ENCODE results near the gene TRIM4. TPM values are rescaled to one million over a fixed set of nuclear protein-coding genes. Genes with fewer than 3 reads are reported as not detected.
A peak's percentile ranks its signal among the peaks of the same experiment; 100 is the strongest.

TRIM4 gene
- total RNA-seq, 1 experiment from 2014 or later: 13.0 TPM

GRCh38 chr7:99848420-99849216 lies 70.7 kb downstream of the TRIM4 start:
- DNase-seq (ENCODE audit: low read depth): no peak

DNA sequence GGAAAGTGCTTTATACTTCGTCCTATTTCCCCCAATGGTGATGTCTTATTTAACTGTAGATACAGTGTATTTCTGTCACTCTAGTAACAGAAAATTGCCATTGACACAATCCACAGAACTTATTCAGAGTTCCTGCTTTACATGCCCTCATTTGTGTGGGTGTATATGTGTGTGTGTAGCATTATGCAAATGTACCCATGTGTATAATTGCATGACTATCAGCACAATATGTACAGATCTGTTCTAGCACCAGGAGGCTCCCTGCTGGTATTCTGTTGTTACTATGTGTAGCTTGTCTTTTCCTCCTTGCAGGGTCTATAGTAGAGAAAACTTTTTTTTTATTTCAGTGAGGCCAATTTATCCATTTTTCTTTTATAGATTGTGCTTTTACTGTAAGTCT lies 75.0 kb downstream of the TRIM4 start:
- DNase-seq (ENCODE audit: low read depth): no peak

DNA sequence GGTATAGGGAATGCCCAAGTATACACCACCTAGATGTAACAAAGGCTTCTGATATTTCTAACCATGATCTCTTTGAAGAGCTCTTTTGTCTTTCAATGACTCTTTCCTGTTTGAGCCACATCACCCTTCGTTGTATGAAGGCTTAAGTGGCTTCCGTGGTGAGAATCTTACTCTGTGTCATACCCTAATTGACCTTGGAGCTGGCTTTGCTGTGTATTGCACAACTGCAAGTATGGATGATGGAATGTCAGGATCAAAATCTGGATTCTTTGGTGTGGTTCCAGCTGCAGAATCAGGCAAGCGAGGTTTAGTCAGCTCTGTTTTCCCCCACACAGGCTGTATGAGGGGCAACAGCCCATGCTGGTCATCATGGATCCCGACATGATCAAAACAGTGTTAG lies 75.5 kb downstream of the TRIM4 start:
- peak; percentile 71 for DNase-seq (ENCODE audit: low read depth)

- DNase-seq (ENCODE audit: low read depth): no peak
Observed at GRCh38 chr7:99842926-99843325, 76.4 kb downstream of the TRIM4 start.

Small RNA genes within 50 kb of the gene (small RNA-seq; reads per million reads assigned to genes)
- gene AC011904.1 (not detected), gene CYP3A52P (not detected), gene RF00019 (not detected), gene RF00561 (not detected)

Other genes with a start within 250 kb of the TRIM4 start
- gene CYP3A5, start 239.5 kb downstream of the TRIM4 start, total RNA-seq (2014; rRNA removed; shearing (Covaris generic)): 0.18 and 0.57 TPM in 2 replicates
- 0.32 and 0.50 TPM in 2 replicates for gene CYP3A7, start 184.3 kb downstream of the TRIM4 start, total RNA-seq (2014; rRNA removed; shearing (Covaris generic))
- 0.05 TPM in 1 of 2 replicates, not detected in the other for gene CYP3A4, start 135.3 kb downstream of the TRIM4 start, total RNA-seq (2014; rRNA removed; shearing (Covaris generic))
- not detected in 2 replicates for gene CYP3A43, start 91.5 kb downstream of the TRIM4 start, total RNA-seq (2014; rRNA removed; shearing (Covaris generic))
- not detected in 2 replicates for gene OR2AE1, start 42.5 kb downstream of the TRIM4 start, total RNA-seq (2014; rRNA removed; shearing (Covaris generic))
- gene GJC3, start 10.1 kb upstream of the TRIM4 start, total RNA-seq (2014; rRNA removed; shearing (Covaris generic)): 0.07 and 0.11 TPM in 2 replicates
- not detected in 2 replicates for gene AZGP1, start 56.5 kb upstream of the TRIM4 start, total RNA-seq (2014; rRNA removed; shearing (Covaris generic))
- 13.4 and 15.5 TPM in 2 replicates for gene ZKSCAN1, start 96.1 kb upstream of the TRIM4 start, total RNA-seq (2014; rRNA removed; shearing (Covaris generic))
- 7.9 and 8.1 TPM in 2 replicates for gene ZSCAN21, start 130.2 kb upstream of the TRIM4 start, total RNA-seq (2014; rRNA removed; shearing (Covaris generic))
- 21.3 and 24.2 TPM in 2 replicates for gene ZNF3, start 162.2 kb upstream of the TRIM4 start, total RNA-seq (2014; rRNA removed; shearing (Covaris generic))
- gene COPS6, start 169.4 kb upstream of the TRIM4 start, total RNA-seq (2014; rRNA removed; shearing (Covaris generic)): 93.6 and 155 TPM in 2 replicates
- gene MCM7, start 181.9 kb upstream of the TRIM4 start, total RNA-seq (2014; rRNA removed; shearing (Covaris generic)): 350 and 387 TPM in 2 replicates
- gene AP4M1, start 182.1 kb upstream of the TRIM4 start, total RNA-seq (2014; rRNA removed; shearing (Covaris generic)): 13.7 and 14.4 TPM in 2 replicates
- gene TAF6, start 199.8 kb upstream of the TRIM4 start, total RNA-seq (2014; rRNA removed; shearing (Covaris generic)): 25.4 and 34.4 TPM in 2 replicates
- 11.8 and 12.0 TPM in 2 replicates for gene CNPY4, start 200.1 kb upstream of the TRIM4 start, total RNA-seq (2014; rRNA removed; shearing (Covaris generic))
- gene MBLAC1, start 207.4 kb upstream of the TRIM4 start, total RNA-seq (2014; rRNA removed; shearing (Covaris generic)): 1.6 and 2.6 TPM in 2 replicates
- gene LAMTOR4, start 229.4 kb upstream of the TRIM4 start, total RNA-seq (2014; rRNA removed; shearing (Covaris generic)): 88.0 and 156 TPM in 2 replicates
- gene TRAPPC14, start 239.2 kb upstream of the TRIM4 start, total RNA-seq (2014; rRNA removed; shearing (Covaris generic)): 14.1 and 17.4 TPM in 2 replicates
- 0.34 and 0.37 TPM in 2 replicates for gene GAL3ST4, start 249.1 kb upstream of the TRIM4 start, total RNA-seq (2014; rRNA removed; shearing (Covaris generic))